GM23248 (cell line): ENCODE measurements around the gene ST6GALNAC6. TPM values are rescaled to one million over a fixed set of nuclear protein-coding genes. Genes with fewer than 3 reads are reported as not detected.

Experiments used
- DNase-seq: peaks from one replicate; pipeline ENCODE4 v3.0.0-alpha.2; 2015
- H2AFZ ChIP-seq: fragments of 200-600 bp; sonication (generic); 2 replicates; pipeline ENCODE4 v1.6.1; 2016; ENCODE audit warnings: antibody characterized with exemption
- H3F3A ChIP-seq: fragments of 200-600 bp; sonication (generic); 2 replicates; pipeline ENCODE4 v1.6.1; 2016; ENCODE audit warnings: mild to moderate bottlenecking, antibody characterized with exemption, mixed run types; ENCODE audit not compliant: insufficient read depth
- H3K27ac ChIP-seq: fragments of 200-600 bp; sonication (generic); 2 replicates; pipeline ENCODE4 v1.5.1; 2016; ENCODE audit warnings: mild to moderate bottlenecking
- H3K27me3 ChIP-seq: fragments of 200-600 bp; sonication (generic); replicated peaks from 2 replicates; pipeline ENCODE4 v1.6.1; 2016; ENCODE audit warnings: mild to moderate bottlenecking; ENCODE audit not compliant: insufficient read depth
- H3K36me3 ChIP-seq: fragments of 200-600 bp; sonication (generic); 2 replicates; pipeline ENCODE4 v1.6.1; 2016; ENCODE audit warnings: low read depth, mild to moderate bottlenecking
- H3K4me1 ChIP-seq: fragments of 200-600 bp; sonication (generic); 2 replicates; pipeline ENCODE4 v1.6.1; 2016; ENCODE audit warnings: mild to moderate bottlenecking; ENCODE audit not compliant: insufficient read depth
- H3K4me2 ChIP-seq: fragments of 200-600 bp; sonication (generic); one replicate; pipeline ENCODE4 v1.6.1; 2016; ENCODE audit warnings: mild to moderate bottlenecking; ENCODE audit not compliant: unreplicated experiment
- H3K4me3 ChIP-seq: fragments of 200-600 bp; sonication (generic); 2 replicates; pipeline ENCODE4 v1.5.1; 2016; ENCODE audit warnings: mild to moderate bottlenecking
- H3K79me2 ChIP-seq: fragments of 200-600 bp; sonication (generic); 2 replicates; pipeline ENCODE4 v1.6.1; 2016; ENCODE audit warnings: mild to moderate bottlenecking; ENCODE audit not compliant: insufficient read depth
- H3K9ac ChIP-seq: fragments of 200-600 bp; sonication (generic); 2 replicates; pipeline ENCODE4 v1.6.1; 2016; ENCODE audit warnings: mild to moderate bottlenecking
- H3K9me2 ChIP-seq: fragments of 200-600 bp; sonication (generic); 2 replicates; pipeline ENCODE4 v1.6.1; 2016; ENCODE audit warnings: mixed run types, mild to moderate bottlenecking, moderate library complexity; ENCODE audit not compliant: insufficient read depth
- H3K9me3 ChIP-seq: fragments of 200-600 bp; sonication (generic); one replicate; pipeline ENCODE4 v1.6.1; 2017; ENCODE audit warnings: low read depth
- H4K20me1 ChIP-seq: fragments of 200-600 bp; sonication (generic); 2 replicates; pipeline ENCODE4 v1.6.0; 2016; ENCODE audit not compliant: insufficient read depth
- EZH2 ChIP-seq: fragments of 200-600 bp; sonication (generic); IDR thresholded peaks from 2 replicates; pipeline ENCODE4 v1.6.1; 2018; ENCODE audit warnings: antibody characterized with exemption, mild to moderate bottlenecking; ENCODE audit not compliant: insufficient read depth, poor library complexity, severe bottlenecking
- EZH2phosphoT487 ChIP-seq: fragments of 200-600 bp; sonication (generic); IDR thresholded peaks from 2 replicates; pipeline ENCODE4 v1.6.1; 2018; ENCODE audit warnings: antibody characterized with exemption, moderate library complexity, mild to moderate bottlenecking, low read depth; ENCODE audit not compliant: insufficient read depth
- WGBS, 2 experiments: methylation state at CpG; one replicate each; pipeline ENCODE4 v1.1.6; 2015 to 2017; ENCODE audit warnings: low lambda C conversion rate in 2 of 2, low coverage in 1 of 2; ENCODE audit errors: missing lambda C conversion rate in 2 of 2; 5-methylcytosine and 5-hydroxymethylcytosine counted together
- in situ Hi-C: fragments of 300-500 bp; cut with MboI; formaldehyde crosslinking; loops from 2 replicates; pipeline ENCODE4 v1.15.0; 2020
- polyA plus RNA-seq: library from polyadenylated mRNA; unstranded; fragments of >200 nt; fragmentation: Nextera tagmentation; extraction: Ambion mirVana; gene quantifications from 2 replicates; pipeline ENCODE4 v1.2.1, GENCODE V29; 2016
- total RNA-seq: library from RNA; depleted of rRNA; stranded (reverse); fragments of >200 nt; shearing (Covaris generic); gene quantifications from 2 replicates; pipeline ENCODE4 v1.2.3, GENCODE V29; 2014

ST6GALNAC6 gene
- total and polyA plus RNA-seq, 2 experiments from 2014 or later: 81.1 to 88.0 TPM

DNA sequence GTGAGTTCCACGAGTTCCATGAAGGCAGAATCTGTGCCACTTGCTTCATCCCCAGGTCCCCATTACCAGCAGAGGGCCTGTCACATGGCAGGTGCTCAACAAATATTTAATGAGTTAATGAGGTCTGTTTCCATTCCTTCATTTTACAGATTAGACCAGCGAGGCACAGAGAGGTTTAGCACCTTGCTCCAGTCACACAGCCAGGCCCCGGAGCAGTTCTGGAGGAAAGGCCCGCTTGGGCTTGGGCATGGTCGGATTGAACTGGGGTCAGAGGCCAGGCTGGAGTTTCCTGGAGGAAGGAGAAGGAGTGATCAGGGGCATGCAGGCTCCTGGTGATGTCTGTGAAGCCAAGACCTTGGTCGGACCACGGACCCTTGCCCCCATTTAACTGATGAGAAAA is 21.4 kb upstream of the ST6GALNAC6 start:
- no peak overlapping the region for H2AFZ ChIP-seq
- TF ChIP-seq EZH2: no peak
- TF ChIP-seq EZH2phosphoT487: no peak
- WGBS, 2 experiments: 92 to 95% methylated on average over 7 of the region's 7 CpGs
- 0 out of 2 replicates have a peak overlapping the region, but pooled peaks have one; percentile 63 for H3K9ac ChIP-seq
- H3K4me3 ChIP-seq: no peak overlapping the region
- no peak overlapping the region for H3K4me2 ChIP-seq
- no peaks in the 10 kb centered on the region for H4K20me1 ChIP-seq
- H3K27me3 ChIP-seq: no peaks in the 10 kb centered on the region
- no peak for DNase-seq
- H3K9me3 ChIP-seq: no peaks in the 10 kb centered on the region
- H3K4me1 ChIP-seq: peaks cover 49% of the 10 kb centered on the region
- in situ Hi-C loops: no loop called here
- no peaks in the 10 kb centered on the region for H3K36me3 ChIP-seq
- peak overlapping the region; percentile 84; the same call in 1 of the 2 replicates for H3K27ac ChIP-seq
- peaks cover 9% of the 10 kb centered on the region; the same call in 1 of the 2 replicates for H3K79me2 ChIP-seq
- H3K9me2 ChIP-seq: no peaks in the 10 kb centered on the region
- peaks cover 42% of the 10 kb centered on the region for H3F3A ChIP-seq

GRCh38 chr9:127919253-127919815 is 19.9 kb upstream of the ST6GALNAC6 start:
- no peak overlapping the region for H3K4me2 ChIP-seq
- peak overlapping the region; percentile 94 for H3K27ac ChIP-seq
- DNase-seq: peak; percentile 100
- no peaks in the 10 kb centered on the region for H3K9me3 ChIP-seq
- H2AFZ ChIP-seq: no peak overlapping the region
- H3K79me2 ChIP-seq: peaks cover 16% of the 10 kb centered on the region; the same call in 1 of the 2 replicates
- no peaks in the 10 kb centered on the region for H3K36me3 ChIP-seq
- in situ Hi-C loops: no loop called here
- no peaks in the 10 kb centered on the region for H4K20me1 ChIP-seq
- H3F3A ChIP-seq: peaks cover 42% of the 10 kb centered on the region
- TF ChIP-seq EZH2 (no peak), EZH2phosphoT487 (no peak)
- peak overlapping the region; percentile 66 for H3K9ac ChIP-seq
- H3K27me3 ChIP-seq: no peaks in the 10 kb centered on the region
- 1 to 2% methylated on average over 8 of the region's 8 CpGs for WGBS, 2 experiments
- peaks cover 50% of the 10 kb centered on the region for H3K4me1 ChIP-seq
- no peak overlapping the region for H3K4me3 ChIP-seq
- no peaks in the 10 kb centered on the region for H3K9me2 ChIP-seq

DNA sequence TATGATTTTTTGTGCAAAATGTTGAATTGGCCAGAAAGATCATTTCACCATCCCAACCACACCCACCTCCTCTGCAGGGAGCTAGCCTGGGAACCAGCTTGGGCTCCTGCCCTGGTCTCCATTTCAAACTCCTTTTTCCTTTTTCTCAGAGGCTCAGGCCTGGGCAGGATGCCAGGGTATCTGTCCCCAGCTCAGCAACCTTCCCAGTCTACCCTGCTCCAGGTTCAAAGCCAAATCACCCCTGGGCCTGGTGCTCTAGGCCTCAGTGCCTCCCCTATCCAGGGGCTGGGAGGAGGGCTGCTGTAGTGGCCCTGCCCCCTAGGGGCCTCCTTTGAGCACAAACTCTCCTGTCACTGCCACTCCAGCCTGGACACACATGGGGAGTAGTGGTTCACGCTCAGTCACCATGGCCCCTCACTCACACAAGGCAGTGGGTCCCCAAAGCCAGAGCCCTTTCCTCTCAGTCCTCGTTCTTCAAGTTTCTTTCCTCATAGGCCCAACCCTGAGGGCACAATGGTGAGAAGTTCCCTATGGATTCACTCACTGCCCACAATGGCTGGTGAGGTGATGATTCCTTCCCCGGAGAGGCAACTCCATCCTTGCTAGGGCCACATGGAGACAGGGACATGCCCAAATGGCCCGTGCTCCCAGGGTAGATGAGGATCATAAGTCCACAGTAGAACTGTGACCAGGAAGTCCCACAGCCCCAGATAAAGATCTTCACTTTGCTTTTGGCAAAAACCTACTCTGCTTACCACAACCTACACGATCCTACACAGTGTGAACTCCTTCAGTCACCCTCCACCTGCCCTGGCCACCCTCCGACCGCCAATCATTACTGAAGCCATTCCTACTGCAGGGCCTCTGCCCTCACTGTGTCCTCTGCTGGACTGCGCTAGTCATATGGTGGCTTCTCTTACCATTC is 19.0 kb upstream of the ST6GALNAC6 start:
- no peak overlapping the region for H3K4me3 ChIP-seq
- H3K36me3 ChIP-seq: no peaks in the 10 kb centered on the region
- peak overlapping the region; percentile 94 for H3K27ac ChIP-seq
- in situ Hi-C loops: no loop called here
- H3F3A ChIP-seq: peaks cover 41% of the 10 kb centered on the region
- H3K4me1 ChIP-seq: peaks cover 45% of the 10 kb centered on the region
- H3K79me2 ChIP-seq: peaks cover 16% of the 10 kb centered on the region; the same call in 1 of the 2 replicates
- peak; percentile 72 for DNase-seq
- H3K9me2 ChIP-seq: no peaks in the 10 kb centered on the region
- peak overlapping the region; percentile 66 for H3K9ac ChIP-seq
- no peaks in the 10 kb centered on the region for H3K27me3 ChIP-seq
- TF ChIP-seq EZH2phosphoT487: no peak
- no peak for TF ChIP-seq EZH2
- WGBS, 2 experiments: 80 to 82% methylated on average over 8 of the region's 8 CpGs
- H3K9me3 ChIP-seq: no peaks in the 10 kb centered on the region
- no peaks in the 10 kb centered on the region for H4K20me1 ChIP-seq
- H3K4me2 ChIP-seq: no peak overlapping the region
- H2AFZ ChIP-seq: no peak overlapping the region; the same call in 1 of the 2 replicates

DNA sequence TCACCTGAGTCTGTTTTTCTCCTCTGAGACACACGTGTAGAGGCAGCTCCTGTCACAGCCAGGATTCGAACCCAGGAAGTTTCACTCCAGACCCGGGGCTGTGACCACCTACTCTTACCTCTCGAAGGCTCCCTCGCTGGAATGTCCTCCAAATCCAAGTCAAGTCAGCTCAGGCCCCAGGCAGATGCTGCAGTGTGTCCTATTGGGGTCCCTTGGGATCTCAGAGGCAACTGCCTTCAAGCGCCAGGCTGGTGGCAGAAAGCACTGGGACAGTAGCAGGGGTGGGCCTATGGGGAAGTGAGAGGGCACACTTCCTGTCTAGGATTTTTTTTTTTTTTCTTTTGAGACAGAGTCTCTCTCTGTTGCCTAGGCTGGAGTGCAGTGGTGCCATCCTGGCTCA is 18.2 kb upstream of the ST6GALNAC6 start:
- in situ Hi-C loops: no loop called here
- Histone ChIP-seq H4K20me1 (no peaks in the 10 kb centered on the region), H3K4me3 (no peak overlapping the region), H3K36me3 (no peaks in the 10 kb centered on the region), H3K4me2 (no peak overlapping the region), H3K79me2 (peaks cover 22% of the 10 kb centered on the region), H3K9ac (peak overlapping the region; percentile 66), H3K9me2 (no peaks in the 10 kb centered on the region), H3K9me3 (no peaks in the 10 kb centered on the region), H3K27me3 (no peaks in the 10 kb centered on the region), H2AFZ (no peak overlapping the region), H3K4me1 (peaks cover 36% of the 10 kb centered on the region), H3F3A (peaks cover 33% of the 10 kb centered on the region), H3K27ac (peak overlapping the region; percentile 94)
- DNase-seq: no peak
- no peak for TF ChIP-seq EZH2phosphoT487
- TF ChIP-seq EZH2: no peak
- 70 to 76% methylated on average over 6 of the region's 6 CpGs for WGBS, 2 experiments
